Vagina (tissue), 2 donors: Measurements from ENCODE around the gene ETNK2. TPM values are rescaled to one million over a fixed set of nuclear protein-coding genes. Genes with fewer than 3 reads are reported as not detected.
"Not testable (repeated sequence)": the region's sequence is repeated elsewhere in the genome, so short reads cannot be mapped to it uniquely, and the experiment has no call there.

ENCODE experiments used
- DNase-seq, 2 donors: peaks; one replicate each; pipeline ENCODE4 v3.0.0-alpha.2; 2017; ENCODE audit errors: extremely low spot score in 2 of 2
- H3K27ac ChIP-seq: fragments of 200-600 bp; sonication (generic); one replicate; pipeline ENCODE4 v1.5.1; 2019
- H3K27me3 ChIP-seq: fragments of 200-600 bp; sonication (generic); one replicate; pipeline ENCODE4 v1.5.1; 2019
- H3K36me3 ChIP-seq, 2 donors: fragments of 200-600 bp; sonication (generic); one replicate each; pipeline ENCODE4 v1.5.1; 2017 to 2019
- H3K4me1 ChIP-seq: fragments of 200-600 bp; sonication (generic); one replicate; pipeline ENCODE4 v1.5.1; 2019
- H3K4me3 ChIP-seq, 2 donors: fragments of 200-600 bp; sonication (generic); 1 replicate in 1 of 2; 2 replicates in 1 of 2; pipeline ENCODE4 v1.5.1; 2016 to 2019
- H3K9me3 ChIP-seq: fragments of 200-600 bp; sonication (generic); one replicate; pipeline ENCODE4 v1.5.1; 2019
- CTCF ChIP-seq, 3 experiments: fragments of 450-650 bp in 2 of 3; fragments of 200-600 bp in 1 of 3; sonication (generic) in 1 of 3; IDR thresholded peaks; one replicate each; pipeline ENCODE4 v1.5.1; 2017 to 2019; ENCODE audit warnings: antibody characterized with exemption in 3 of 3, mild to moderate bottlenecking in 2 of 3, moderate library complexity in 2 of 3
- POLR2A ChIP-seq, 2 donors: fragments of 450-650 bp; IDR thresholded peaks; one replicate each; pipeline ENCODE4 v1.6.1; 2017; ENCODE audit warnings: antibody characterized with exemption in 2 of 2, mild to moderate bottlenecking in 2 of 2, moderate library complexity in 2 of 2
- POLR2AphosphoS5 ChIP-seq, 2 donors: sonication (generic); formaldehyde crosslinking; IDR thresholded peaks; one replicate each; pipeline ENCODE4 v1.9.0; 2017; ENCODE audit warnings: antibody characterized with exemption in 2 of 2, mild to moderate bottlenecking in 2 of 2, low read depth in 1 of 2; ENCODE audit not compliant: insufficient read depth in 1 of 2
- intact Hi-C: fragments of 100-400 bp; cut with DNase I; formaldehyde crosslinking; loops from one replicate; pipeline ENCODE4 v1.15.1; 2023
- total RNA-seq: library from RNA; depleted of rRNA; stranded (reverse); fragments of >200 nt; gene quantifications from one replicate; pipeline ENCODE4 v1.2.3, GENCODE V29; 2016

ETNK2 gene
- total RNA-seq, 1 donor from 2014 or later: 30.9 TPM

GRCh38 chr1:204102739-204103430, 49.0 kb downstream of the ETNK2 start:
- Histone ChIP-seq H3K4me3 (no peak overlapping the region), H3K27me3 (no peaks in the 10 kb centered on the region), H3K27ac (peak overlapping the region; percentile 26), H3K9me3 (no peaks in the 10 kb centered on the region), H3K4me1 (peaks cover 73% of the 10 kb centered on the region), H3K36me3 (no peaks in the 10 kb centered on the region)
- TF ChIP-seq POLR2AphosphoS5 (IDR thresholded peaks at IDR 0.05; ENCODE audit: insufficient read depth in 1 of 2, low read depth in 1 of 2): no peak
- no peak for TF ChIP-seq CTCF (IDR thresholded peaks at IDR 0.05)
- TF ChIP-seq POLR2A (IDR thresholded peaks at IDR 0.05): no peak
- DNase-seq: no peak
- intact Hi-C loops: no loop called here

GRCh38 chr1:204102029-204102611, 49.7 kb downstream of the ETNK2 start:
- no peak overlapping the region for H3K4me3 ChIP-seq
- no peaks in the 10 kb centered on the region for H3K27me3 ChIP-seq
- H3K36me3 ChIP-seq: no peaks in the 10 kb centered on the region
- H3K9me3 ChIP-seq: no peaks in the 10 kb centered on the region
- TF ChIP-seq POLR2AphosphoS5 (IDR thresholded peaks at IDR 0.05; ENCODE audit: insufficient read depth in 1 of 2, low read depth in 1 of 2) (no peak), POLR2A (IDR thresholded peaks at IDR 0.05) (no peak), CTCF (IDR thresholded peaks at IDR 0.05) (no peak)
- H3K4me1 ChIP-seq: peaks cover 66% of the 10 kb centered on the region
- intact Hi-C loops: no loop called here
- no peak for DNase-seq
- peak overlapping the region; percentile 26 for H3K27ac ChIP-seq

- H3K36me3 ChIP-seq, H3K27me3 ChIP-seq, intact Hi-C loops, H3K9me3 ChIP-seq, H3K27ac ChIP-seq, H3K4me3 ChIP-seq, DNase-seq: not testable (repeated sequence)
- H3K4me1 ChIP-seq: peaks cover 77% of the 10 kb centered on the region
These were observed 52.1 kb downstream of the ETNK2 start for GRCh38 chr1:204099754-204100153.

GRCh38 chr1:204098683-204099082, 53.2 kb downstream of the ETNK2 start:
- Histone ChIP-seq H3K27me3 (no peaks in the 10 kb centered on the region), H3K4me1 (peaks cover 77% of the 10 kb centered on the region)
- intact Hi-C loops: no loop called here

GRCh38 chr1:204096931-204097330, 54.9 kb downstream of the ETNK2 start:
- H3K36me3 ChIP-seq: no peaks in the 10 kb centered on the region
- intact Hi-C loops: no loop called here
- DNase-seq: no peak
- no peak overlapping the region for H3K27ac ChIP-seq
- H3K4me3 ChIP-seq: no peak overlapping the region
- no peaks in the 10 kb centered on the region for H3K9me3 ChIP-seq
- TF ChIP-seq POLR2AphosphoS5 (IDR thresholded peaks at IDR 0.05; ENCODE audit: insufficient read depth in 1 of 2, low read depth in 1 of 2): no peak
- no peak for TF ChIP-seq POLR2A (IDR thresholded peaks at IDR 0.05)
- no peak for TF ChIP-seq CTCF (IDR thresholded peaks at IDR 0.05)
- H3K4me1 ChIP-seq: peaks cover 77% of the 10 kb centered on the region
- no peaks in the 10 kb centered on the region for H3K27me3 ChIP-seq

More at GRCh38 chr1:204098683-204099082, 53.2 kb downstream of the ETNK2 start:
- no peak for DNase-seq
- no peaks in the 10 kb centered on the region for H3K9me3 ChIP-seq
- TF ChIP-seq POLR2AphosphoS5 (IDR thresholded peaks at IDR 0.05; ENCODE audit: insufficient read depth in 1 of 2, low read depth in 1 of 2) (no peak), POLR2A (IDR thresholded peaks at IDR 0.05) (no peak), CTCF (IDR thresholded peaks at IDR 0.05) (no peak)
- H3K36me3 ChIP-seq: no peaks in the 10 kb centered on the region
- no peak overlapping the region for H3K27ac ChIP-seq
- no peak overlapping the region for H3K4me3 ChIP-seq
